AG10803 (cell line): Measurements from ENCODE around the gene SLCO1A2.
"Not testable (repeated sequence)": the region's sequence is repeated elsewhere in the genome, so short reads cannot be mapped to it uniquely, and the experiment has no call there.

Experiments used
- DNase-seq: peaks from one replicate; pipeline ENCODE4 v3.0.0; 2010; ENCODE audit warnings: low read depth
- H3K4me3 ChIP-seq: 2 replicates; pipeline ENCODE4 v1.5.1; 2011; ENCODE audit warnings: mild to moderate bottlenecking, low read length, control low read depth
- CTCF ChIP-seq: conservative IDR thresholded peaks from 2 replicates; pipeline ENCODE4 v1.5.1; 2011; ENCODE audit warnings: mild to moderate bottlenecking, low read length, control low read depth, inconsistent platforms

Gene SLCO1A2

DNA sequence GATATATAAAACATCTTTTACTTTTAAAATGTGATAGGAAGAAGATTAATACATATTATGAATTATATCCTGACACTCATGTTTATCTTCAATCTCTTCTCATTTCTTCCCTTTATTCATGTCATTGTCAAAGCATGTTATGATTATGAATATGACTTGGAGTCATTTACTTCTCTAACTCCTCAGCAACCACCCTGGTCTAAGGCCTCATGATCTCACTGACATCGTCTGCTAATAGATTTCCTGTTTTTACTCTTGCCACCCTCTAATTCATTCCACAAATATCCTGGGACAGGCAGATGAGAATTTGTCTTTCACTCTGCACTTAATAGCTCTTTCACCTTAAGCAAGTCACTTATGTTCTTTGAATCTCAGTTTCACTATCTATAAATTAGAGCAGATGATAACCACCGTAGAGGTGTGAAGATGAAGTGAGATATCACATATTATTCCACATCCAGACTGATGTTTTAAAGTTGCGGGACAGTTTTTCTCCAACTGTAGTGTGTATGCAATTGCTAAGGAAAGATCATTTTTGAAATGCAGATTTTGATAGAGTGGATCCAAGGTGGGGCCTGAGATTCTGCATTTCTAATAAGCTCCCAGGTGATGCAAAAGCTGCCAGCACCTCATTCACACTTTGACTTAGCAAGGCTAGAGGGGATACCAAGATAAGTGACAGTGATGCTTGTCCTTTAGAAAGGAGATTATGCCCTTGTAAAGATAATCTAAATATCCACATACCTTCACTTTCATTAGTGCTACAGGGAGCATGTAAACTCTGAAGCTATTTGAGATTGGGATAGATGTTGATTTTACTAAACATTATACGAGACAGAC, 34.6 kb upstream of the SLCO1A2 start:
- TF ChIP-seq CTCF: no peak
- DNase-seq: no peak
- no peak overlapping the region for H3K4me3 ChIP-seq

DNA sequence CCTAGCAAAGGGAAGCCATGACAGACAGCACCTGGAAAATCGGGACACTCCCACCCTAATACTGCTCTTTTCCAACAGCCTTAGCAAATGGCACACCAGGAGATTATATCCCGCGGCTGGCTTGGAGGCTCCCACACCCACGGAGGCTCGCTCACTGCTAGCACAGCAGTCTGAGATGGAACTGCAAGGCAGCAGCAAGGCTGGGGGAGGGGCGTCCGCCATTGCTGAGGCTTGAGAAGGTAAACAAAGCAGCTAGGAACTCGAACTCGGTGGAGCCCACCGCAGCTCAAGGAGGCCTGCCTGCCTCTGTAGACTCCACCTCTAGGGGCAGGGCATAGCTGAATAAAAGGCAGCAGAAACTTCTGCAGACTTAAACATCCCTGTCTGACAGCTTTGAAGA, 25.9 kb upstream of the SLCO1A2 start:
- H3K4me3 ChIP-seq, DNase-seq: not testable (repeated sequence)

DNA sequence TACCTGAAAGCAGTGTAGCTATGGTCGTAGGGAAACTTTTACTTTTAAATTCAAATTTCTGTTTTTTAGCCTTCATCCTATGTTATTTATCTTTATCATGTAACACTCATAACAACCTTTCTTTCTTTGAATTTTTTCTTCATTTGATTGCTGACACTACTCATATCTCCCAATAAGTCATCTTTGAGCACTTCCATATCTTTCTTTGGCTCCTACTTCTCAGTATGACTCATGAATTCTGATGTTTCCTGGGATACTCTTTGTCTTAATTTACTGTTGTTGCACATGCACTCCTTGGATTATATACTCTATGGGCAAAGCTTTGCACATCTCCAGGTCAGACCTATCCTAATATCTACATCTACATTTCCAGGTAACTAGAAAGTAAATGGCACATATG, 19.9 kb upstream of the SLCO1A2 start:
- DNase-seq: no peak
- no peak overlapping the region for H3K4me3 ChIP-seq
- TF ChIP-seq CTCF: no peak

DNA sequence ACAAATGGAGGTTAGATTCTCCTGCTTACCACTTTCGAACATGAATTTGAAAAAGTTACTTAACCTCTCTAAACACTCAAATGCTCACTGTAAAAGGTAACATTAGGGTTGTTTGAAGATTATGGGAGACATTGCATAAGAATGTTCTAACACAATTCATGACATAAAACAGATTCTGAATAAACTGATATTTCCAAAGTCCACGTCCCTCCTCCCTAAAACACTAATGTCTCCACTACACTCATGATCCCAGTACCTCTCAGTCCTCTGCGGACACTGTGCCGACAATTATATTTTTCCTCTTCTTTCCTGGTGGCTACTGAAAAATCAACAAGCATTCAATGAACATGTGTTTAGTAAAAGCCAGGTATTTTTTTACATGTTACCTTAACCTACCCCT, 19.2 kb upstream of the SLCO1A2 start:
- H3K4me3 ChIP-seq: no peak overlapping the region
- no peak for TF ChIP-seq CTCF
- no peak for DNase-seq

- TF ChIP-seq CTCF: no peak
- DNase-seq: no peak
- no peak overlapping the region for H3K4me3 ChIP-seq
Measured at GRCh38 chr12:21353487-21353886, 18.8 kb upstream of the SLCO1A2 start.

- DNase-seq: no peak
- TF ChIP-seq CTCF: no peak
- H3K4me3 ChIP-seq: no peak overlapping the region
Measured at GRCh38 chr12:21350975-21351374, 16.3 kb upstream of the SLCO1A2 start.

GRCh38 chr12:21346542-21347205, 12.0 kb upstream of the SLCO1A2 start:
- H3K4me3 ChIP-seq: no peak overlapping the region
- TF ChIP-seq CTCF: no peak
- DNase-seq: no peak
